IMR-90 (cell line): ENCODE data around the gene PLXNA4. TPM values are rescaled to one million over a fixed set of nuclear protein-coding genes. Genes with fewer than 3 reads are reported as not detected.

Experiments
- ATAC-seq: fragments of 200-7000 bp; cut with Tn5 transposase; 2 replicates; pipeline ENCODE4 v1.9.1; 2020; ENCODE audit warnings: low read depth, mild to moderate bottlenecking, moderate library complexity
- BruUV-seq: library from RNA; stranded (reverse); fragments of 400-500 nt; replicated peaks from 2 replicates; lab custom pipeline; 2021; lab: Mats Ljungman, UMichigan
- CTCF ChIA-PET: fragments of 300-600 bp; formaldehyde crosslinking; extraction: SDS; loops from one replicate; lab custom pipeline; 2021; ENCODE audit warnings: antibody characterized with exemption; lab: Yijun Ruan, JAX
- POLR2A ChIA-PET: fragments of 300-600 bp; sonication (Branson Sonifier 250); formaldehyde crosslinking; loops from one replicate; lab custom pipeline; 2022; ENCODE audit warnings: antibody characterized with exemption; ENCODE audit not compliant: unreplicated experiment; lab: Charles Lee
- DNase-seq: peaks from one replicate; pipeline ENCODE4 v3.0.0; 2013
- H2AFZ ChIP-seq: replicated peaks from 2 replicates; pipeline ENCODE3; 2013; ENCODE audit warnings: low read length, mild to moderate bottlenecking; ENCODE audit not compliant: poor library complexity
- H2AK5ac ChIP-seq: 2 replicates; pipeline ENCODE4 v1.6.1; 2013; ENCODE audit warnings: low read depth, low read length, inconsistent platforms
- H2AK9ac ChIP-seq: replicated peaks from 2 replicates; pipeline ENCODE3; 2013; ENCODE audit warnings: mild to moderate bottlenecking, low read depth, low read length, moderate library complexity; ENCODE audit not compliant: poor library complexity
- H2BK120ac ChIP-seq: 2 replicates; pipeline ENCODE4 v1.6.1; 2013; ENCODE audit warnings: low read depth, low read length, inconsistent platforms
- H2BK15ac ChIP-seq: 3 replicates; pipeline ENCODE4 v1.6.1; 2013; ENCODE audit warnings: low read depth, low read length, inconsistent platforms
- H2BK20ac ChIP-seq: 2 replicates; pipeline ENCODE4 v1.6.1; 2013; ENCODE audit warnings: low read depth, mild to moderate bottlenecking, inconsistent platforms, low read length, moderate library complexity
- H2BK5ac ChIP-seq: 2 replicates; pipeline ENCODE4 v1.6.1; 2013; ENCODE audit warnings: mild to moderate bottlenecking, low read depth, low read length, inconsistent platforms; ENCODE audit not compliant: poor library complexity, severe bottlenecking
- H3K14ac ChIP-seq: replicated peaks from 2 replicates; pipeline ENCODE4 v1.6.1; 2013; ENCODE audit warnings: low read depth, low read length, inconsistent platforms
- H3K18ac ChIP-seq: 2 replicates; pipeline ENCODE4 v1.6.1; 2013; ENCODE audit warnings: low read depth, low read length, control low read depth
- H3K23ac ChIP-seq: 2 replicates; pipeline ENCODE4 v1.6.1; 2013; ENCODE audit warnings: low read depth, low read length, inconsistent platforms
- H3K27ac ChIP-seq: 2 replicates; pipeline ENCODE4 v1.5.1; 2013; ENCODE audit warnings: mild to moderate bottlenecking, control low read depth, low read length; ENCODE audit not compliant: insufficient read depth
- H3K27me3 ChIP-seq: 2 replicates; pipeline ENCODE4 v1.6.1; 2013; ENCODE audit warnings: low read length; ENCODE audit not compliant: control insufficient read depth, insufficient read depth
- H3K36me3 ChIP-seq: 2 replicates; pipeline ENCODE4 v1.6.1; 2013; ENCODE audit warnings: low read length, mixed read lengths; ENCODE audit not compliant: control insufficient read depth, insufficient read depth
- H3K4ac ChIP-seq: 2 replicates; pipeline ENCODE4 v1.6.1; 2013; ENCODE audit warnings: low read depth, low read length, inconsistent platforms
- H3K4me1 ChIP-seq: 2 replicates; pipeline ENCODE4 v1.6.1; 2013; ENCODE audit warnings: low read length, mixed read lengths; ENCODE audit not compliant: control insufficient read depth, insufficient read depth
- H3K4me2 ChIP-seq: 2 replicates; pipeline ENCODE4 v1.6.1; 2013; ENCODE audit warnings: low read depth, mild to moderate bottlenecking, control low read depth, low read length, moderate library complexity
- H3K4me3 ChIP-seq: 2 replicates; pipeline ENCODE4 v1.5.1; 2013; ENCODE audit warnings: low read depth, mild to moderate bottlenecking, control low read depth, low read length, moderate library complexity; ENCODE audit not compliant: insufficient read depth
- H3K56ac ChIP-seq: 2 replicates; pipeline ENCODE4 v1.6.1; 2013; ENCODE audit warnings: low read length, inconsistent platforms; ENCODE audit not compliant: insufficient read depth; ENCODE audit errors: extremely low read depth
- H3K79me1 ChIP-seq, 2 experiments: 2 replicates each; pipeline ENCODE4 v1.6.1; 2013; ENCODE audit warnings: low read length in 2 of 2, inconsistent platforms in 1 of 2, low read depth in 1 of 2
- H3K9ac ChIP-seq: 2 replicates; pipeline ENCODE4 v1.6.1; 2013; ENCODE audit warnings: low read depth, low read length, control low read depth
- H3K9me1 ChIP-seq: 2 replicates; pipeline ENCODE4 v1.6.1; 2013; ENCODE audit warnings: low read length, inconsistent platforms; ENCODE audit not compliant: insufficient read depth
- H3K9me3 ChIP-seq: 2 replicates; pipeline ENCODE4 v1.6.1; 2013; ENCODE audit warnings: low read length; ENCODE audit not compliant: control insufficient read depth, insufficient read depth
- H4K20me1 ChIP-seq: 2 replicates; pipeline ENCODE4 v1.6.1; 2013; ENCODE audit warnings: low read length, inconsistent platforms; ENCODE audit not compliant: insufficient read depth
- H4K5ac ChIP-seq: 2 replicates; pipeline ENCODE4 v1.6.1; 2013; ENCODE audit warnings: mild to moderate bottlenecking, low read depth, low read length, control low read depth
- H4K8ac ChIP-seq, 2 experiments: 2 replicates each; pipeline ENCODE4 v1.6.1; 2013; ENCODE audit warnings: low read depth in 2 of 2, low read length in 2 of 2, control low read depth in 1 of 2, inconsistent platforms in 1 of 2
- H4K91ac ChIP-seq: 2 replicates; pipeline ENCODE4 v1.6.1; 2013; ENCODE audit warnings: low read depth, low read length, inconsistent platforms; ENCODE audit not compliant: insufficient read depth
- BHLHE40 ChIP-seq: fragments of 150-350 bp; IDR thresholded peaks from 2 replicates; pipeline ENCODE4 v1.6.1; 2016; ENCODE audit warnings: mild to moderate bottlenecking, low read depth, low read length
- CEBPB ChIP-seq: IDR thresholded peaks from 2 replicates; pipeline ENCODE4 v1.6.1; 2012; ENCODE audit warnings: low read depth, low read length, improper control_type of control experiment
- CHD1 ChIP-seq: IDR thresholded peaks from 2 replicates; pipeline ENCODE4 v1.6.1; 2012; ENCODE audit warnings: low read depth, low read length, improper control_type of control experiment
- CTCF ChIP-seq: conservative IDR thresholded peaks from 2 replicates; pipeline ENCODE4 v1.5.1; 2012; ENCODE audit warnings: mild to moderate bottlenecking, low read depth, low read length, improper control_type of control experiment
- ELK1 ChIP-seq: fragments of 150-350 bp; IDR thresholded peaks from 2 replicates; pipeline ENCODE4 v1.6.1; 2016; ENCODE audit warnings: low read depth, mild to moderate bottlenecking, low read length, moderate library complexity, borderline replicate concordance
- FOS ChIP-seq: fragments of 150-350 bp; IDR thresholded peaks from 2 replicates; pipeline ENCODE4 v1.6.1; 2016; ENCODE audit warnings: low read depth, low read length
- MAFK ChIP-seq: IDR thresholded peaks from 2 replicates; pipeline ENCODE4 v1.6.1; 2012; ENCODE audit warnings: low read depth, low read length, improper control_type of control experiment
- MXI1 ChIP-seq: IDR thresholded peaks from 2 replicates; pipeline ENCODE4 v1.6.1; 2012; ENCODE audit warnings: low read depth, mild to moderate bottlenecking, low read length, moderate library complexity, borderline replicate concordance
- NFE2L2 ChIP-seq: fragments of 150-350 bp; IDR thresholded peaks from 2 replicates; pipeline ENCODE4 v1.6.1; 2016; ENCODE audit warnings: low read depth, mild to moderate bottlenecking, low read length
- POLR2A ChIP-seq: IDR thresholded peaks from 2 replicates; pipeline ENCODE4 v1.6.1; 2012; ENCODE audit warnings: mild to moderate bottlenecking, low read depth, low read length
- RAD21 ChIP-seq: IDR thresholded peaks from 2 replicates; pipeline ENCODE4 v1.6.1; 2012; ENCODE audit warnings: low read length, improper control_type of control experiment
- RCOR1 ChIP-seq: IDR thresholded peaks from 2 replicates; pipeline ENCODE4 v1.6.1; 2012; ENCODE audit warnings: mild to moderate bottlenecking, low read length, improper control_type of control experiment; ENCODE audit not compliant: insufficient replicate concordance
- RFX5 ChIP-seq: IDR thresholded peaks from 2 replicates; pipeline ENCODE4 v1.8.0; 2012; ENCODE audit warnings: low read depth, mild to moderate bottlenecking, low read length, moderate library complexity
- SMC3 ChIP-seq: fragments of 150-350 bp; IDR thresholded peaks from 2 replicates; pipeline ENCODE4 v1.6.1; 2016; ENCODE audit warnings: low read depth, mild to moderate bottlenecking, antibody characterized with exemption, low read length, moderate library complexity
- USF2 ChIP-seq: fragments of 150-350 bp; IDR thresholded peaks from 2 replicates; pipeline ENCODE4 v1.6.1; 2017; ENCODE audit warnings: mild to moderate bottlenecking, antibody characterized with exemption, low read length, low read depth
- WGBS, 2 experiments: methylation state at CpG; one replicate each; pipeline versions ENCODE4 v1.1.5 to v1.1.7; 2013; ENCODE audit warnings: missing lambda C conversion rate in 2 of 2; ENCODE audit not compliant: insufficient read length in 1 of 2; ENCODE audit errors: extremely low coverage in 2 of 2; 5-methylcytosine and 5-hydroxymethylcytosine counted together
- dilution Hi-C: fragments of 300-500 bp; cut with HindIII; formaldehyde crosslinking; loops from one replicate; pipeline ENCODE4 v1.14.3; 2018; ENCODE audit warnings: low sequenced_read_pairs; ENCODE audit not compliant: unreplicated experiment
- in situ Hi-C: fragments of 300-500 bp; cut with MboI; formaldehyde crosslinking; loops from 3 replicates; pipeline ENCODE4 v1.14.3; 2019; ENCODE audit warnings: low sequenced_read_pairs, inconsistent platforms, mixed read lengths
- intact Hi-C: fragments of 100-400 bp; cut with micrococcal nuclease; formaldehyde crosslinking; loops from 2 replicates; pipeline ENCODE4 v1.10.0; 2022
- polyA plus RNA-seq, 3 experiments: library from polyadenylated mRNA; depleted of rRNA; stranded (reverse); fragments of >200 nt; gene quantifications; 2 replicates each; pipeline ENCODE4 v1.2.3, GENCODE V29; 2012; ENCODE audit warnings: low replicate concordance in 1 of 3
- total RNA-seq: library from RNA; depleted of rRNA; stranded (reverse); fragments of >200 nt; gene quantifications from 2 replicates; pipeline ENCODE4 v1.2.3, GENCODE V29; 2012

PLXNA4 gene
- total and polyA plus RNA-seq, 2 of the 4 experiments (the other 2 are of a cell fraction), result under 0.01 TPM

GRCh38 chr7:132078891-132079735, 497.2 kb downstream of the PLXNA4 start:
- Histone ChIP-seq H2BK120ac (no peak overlapping the region), H3K4me1 (peaks cover 9% of the 10 kb centered on the region), H3K27ac (no peak overlapping the region), H3K18ac (no peak overlapping the region), H2AFZ (no peak overlapping the region), H2AK9ac (no peak overlapping the region), H3K79me1 (no peaks in the 10 kb centered on the region), H3K4me3 (no peak overlapping the region), H4K5ac (no peak overlapping the region; the same call in 1 of the 2 replicates), H3K23ac (no peak overlapping the region), H3K4me2 (no peak overlapping the region), H3K4ac (no peak overlapping the region), H4K8ac (no peak overlapping the region), H2BK5ac (no peak overlapping the region), H3K56ac (no peak overlapping the region), H3K9me3 (no peaks in the 10 kb centered on the region), H3K9me1 (no peaks in the 10 kb centered on the region; the same call in 1 of the 2 replicates), H3K14ac (no peak overlapping the region), H3K9ac (no peak overlapping the region), H4K91ac (no peak overlapping the region), H4K20me1 (no peaks in the 10 kb centered on the region), H3K27me3 (peaks cover 42% of the 10 kb centered on the region), H2BK15ac (no peak overlapping the region), H3K36me3 (no peaks in the 10 kb centered on the region), H2AK5ac (0 out of 2 replicates have a peak overlapping the region, but pooled peaks have one; percentile 3), H2BK20ac (no peak overlapping the region)
- in situ Hi-C loops, result no loop called here
- intact Hi-C loops, result no loop called here
- WGBS, 2 experiments, result no CpG with 5 or more reads among the region's 8 CpGs
- no peak for DNase-seq
- dilution Hi-C loops, result no loop called here
- ChIA-PET POLR2A (no interaction called here), CTCF (interaction anchor here (0.6 to 1.1 kb wide), 4 partner anchors 94 to 478 kb away, joined by 3 to 8 read pairs (median 4); no protein-coding TSS in a partner anchor)
- ATAC-seq, result no peak
- no TSS peak for BruUV-seq
- no peak for TF ChIP-seq MXI1
- no peak for TF ChIP-seq CEBPB
- TF ChIP-seq BHLHE40, result no peak
- TF ChIP-seq POLR2A, result no peak
- no peak for TF ChIP-seq MAFK
- no peak for TF ChIP-seq NFE2L2
- no peak for TF ChIP-seq RCOR1
- TF ChIP-seq USF2, result no peak
- TF ChIP-seq FOS, result no peak
- TF ChIP-seq RAD21, result no peak
- TF ChIP-seq CHD1, result no peak
- TF ChIP-seq SMC3, result no peak
- TF ChIP-seq ELK1, result no peak
- no peak for TF ChIP-seq RFX5
- TF ChIP-seq CTCF, result no peak
